Upper lobe of left lung (tissue), 4 donors: ENCODE data around the gene IBTK.

Experiments
- CTCF ChIP-seq, 6 experiments: fragments of 450-650 bp in 4 of 6; fragments of 200-600 bp in 2 of 6; sonication (generic) in 2 of 6; IDR thresholded peaks; one replicate each; pipeline ENCODE4 v1.5.1; 2016 to 2019; ENCODE audit warnings: antibody characterized with exemption in 6 of 6
- POLR2A ChIP-seq, 4 donors: fragments of 450-650 bp; IDR thresholded peaks; one replicate each; pipeline ENCODE4 v1.5.1; 2016 to 2017; ENCODE audit warnings: antibody characterized with exemption in 4 of 4, mild to moderate bottlenecking in 2 of 4

- TF ChIP-seq CTCF (IDR thresholded peaks at IDR 0.05) (no peak), POLR2A (IDR thresholded peaks at IDR 0.05) (no peak)
These were observed 41.6 kb downstream of the IBTK start for GRCh38 chr6:82205930-82206392.
